IPS-11a (cell line): ENCODE results near the gene SECISBP2.
A peak's percentile ranks its signal among the peaks of the same experiment; 100 is the strongest.
"Not testable (repeated sequence)": the region's sequence is repeated elsewhere in the genome, so short reads cannot be mapped to it uniquely, and the experiment has no call there.

Experiments used
- H3K4me3 ChIP-seq: one replicate; pipeline ENCODE4 v1.5.1; 2013; ENCODE audit warnings: low read depth, low read length, control low read depth

Gene SECISBP2

DNA sequence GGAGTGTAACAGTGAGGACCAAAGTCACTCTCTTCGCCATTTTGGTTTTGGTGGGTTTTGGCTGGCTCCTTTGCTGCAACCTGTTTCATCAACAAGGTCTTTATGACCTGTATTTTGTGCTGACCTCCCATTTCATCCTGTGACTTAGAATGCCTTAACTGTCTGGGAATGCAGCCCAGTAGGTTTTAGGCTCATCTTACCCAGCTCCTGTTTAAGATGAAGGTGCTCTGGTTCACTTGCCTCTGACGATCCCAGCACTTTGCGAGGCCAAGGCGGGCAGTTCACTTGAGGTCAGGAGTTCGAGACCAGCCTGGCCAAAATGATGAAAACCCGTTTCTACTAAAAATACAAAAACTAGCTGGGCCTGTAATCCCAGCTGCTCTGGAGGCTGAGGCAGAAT is 9.1 kb upstream of the SECISBP2 start:
- H3K4me3 ChIP-seq: no peak overlapping the region

DNA sequence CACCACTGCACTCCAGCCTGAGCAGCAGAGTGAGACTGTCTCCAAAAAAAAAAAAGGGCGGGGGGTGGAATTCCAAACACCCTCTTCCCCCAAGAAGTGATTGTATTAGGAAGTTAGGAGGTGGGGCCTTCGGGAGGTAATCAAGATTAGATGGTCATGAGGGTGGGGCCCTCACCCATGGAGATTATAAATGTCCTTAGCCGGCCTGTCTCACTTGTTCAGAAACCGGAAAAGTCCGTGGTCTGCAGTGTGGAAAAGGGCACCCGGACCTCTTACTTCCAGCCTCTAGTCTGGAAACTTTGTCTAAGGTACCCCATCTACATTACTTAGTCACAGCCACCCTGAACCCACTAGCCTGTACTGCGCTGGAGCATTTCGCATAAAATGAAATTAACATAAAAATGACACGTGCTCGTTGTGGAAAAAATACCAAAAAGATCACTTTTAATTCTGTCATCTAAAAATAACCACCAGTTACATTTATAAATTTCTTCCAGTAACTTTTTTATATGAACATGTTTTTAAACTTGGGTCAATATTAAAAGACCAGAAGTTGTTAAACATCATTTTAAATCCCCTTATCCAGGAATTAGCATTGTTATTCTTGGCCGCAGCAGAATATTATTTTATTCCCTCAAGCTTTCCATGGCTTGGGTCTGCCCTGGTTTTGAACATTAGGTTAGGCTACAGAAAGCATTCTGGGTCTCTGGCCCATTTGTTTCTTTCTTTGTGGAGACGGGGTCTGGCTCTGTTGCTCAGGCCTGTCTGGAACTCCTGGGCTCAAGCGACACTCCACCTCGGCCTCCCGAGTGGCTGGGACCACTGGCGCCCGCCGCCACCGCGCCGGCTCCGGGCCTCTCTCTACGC is 8.5 kb upstream of the SECISBP2 start:
- peak overlapping the region; percentile 82 for H3K4me3 ChIP-seq

DNA sequence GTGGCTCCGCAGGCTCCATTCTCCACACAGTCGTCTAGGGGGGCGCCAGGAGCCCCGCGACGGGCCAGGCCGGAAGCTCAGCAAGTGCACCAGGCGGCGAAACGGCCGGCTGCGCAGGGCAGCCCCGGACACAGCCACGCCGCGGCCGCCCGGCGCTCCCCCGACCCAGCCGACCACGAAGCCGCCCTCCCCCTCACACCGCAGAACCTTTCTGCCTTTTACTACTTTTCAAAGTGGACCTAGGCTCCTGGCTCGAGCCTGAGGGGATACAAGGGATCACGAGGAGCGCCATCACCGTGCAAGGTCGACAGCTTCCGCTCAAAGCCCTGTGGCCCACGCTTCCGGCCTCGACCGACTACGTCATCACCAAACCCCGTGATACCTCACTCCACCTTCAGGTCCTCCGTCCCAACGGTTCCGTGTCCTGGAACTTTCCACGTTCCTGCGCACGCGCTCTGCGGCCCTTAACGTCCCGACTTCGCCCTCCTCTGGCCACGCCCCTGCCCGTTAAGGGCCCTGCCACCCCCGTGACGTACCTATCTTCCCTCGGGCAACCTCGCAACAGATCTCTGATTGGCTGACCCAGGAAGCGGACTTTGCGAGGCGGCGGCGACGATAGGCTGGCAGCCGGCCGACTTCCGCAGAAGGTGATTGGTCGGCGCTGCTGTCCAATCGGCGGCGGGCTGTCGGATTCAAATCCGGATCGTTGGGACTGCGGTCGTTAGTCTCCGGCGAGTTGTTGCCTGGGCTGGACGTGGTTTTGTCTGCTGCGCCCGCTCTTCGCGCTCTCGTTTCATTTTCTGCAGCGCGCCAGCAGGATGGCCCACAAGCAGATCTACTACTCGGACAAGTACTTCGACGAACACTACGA is 7.6 kb upstream of the SECISBP2 start, which contains the start of gene CKS2:
Gene CKS2, plus strand, starts transcription at position 721 of the 871 bp plus-strand sequence. Its CDS starts 98 bp downstream, at position 819.
- peak within 1 kb of the TSS; percentile 82 for H3K4me3 ChIP-seq

- H3K4me3 ChIP-seq: peak overlapping the region; percentile 74
Observed at GRCh38 chr9:89311346-89312221, 6.7 kb upstream of the SECISBP2 start.

DNA sequence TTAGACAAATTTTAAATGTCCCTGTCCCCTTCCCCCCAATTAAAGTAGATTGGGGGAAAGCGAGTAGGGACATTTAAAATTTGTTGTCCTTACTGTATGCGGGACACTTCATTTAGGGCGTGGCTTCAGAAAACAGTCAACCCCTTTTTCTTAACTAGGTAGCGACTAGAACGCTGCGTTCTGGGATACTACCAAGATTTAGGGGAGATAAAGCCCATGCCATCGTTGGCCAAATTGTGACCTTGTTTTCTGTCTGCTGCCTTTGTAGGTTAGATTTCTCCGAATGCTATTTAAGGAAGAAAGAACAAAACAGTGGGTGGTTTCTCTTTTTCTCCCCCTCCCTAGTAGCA is 6.1 kb upstream of the SECISBP2 start:
- peak overlapping the region; percentile 74 for H3K4me3 ChIP-seq

DNA sequence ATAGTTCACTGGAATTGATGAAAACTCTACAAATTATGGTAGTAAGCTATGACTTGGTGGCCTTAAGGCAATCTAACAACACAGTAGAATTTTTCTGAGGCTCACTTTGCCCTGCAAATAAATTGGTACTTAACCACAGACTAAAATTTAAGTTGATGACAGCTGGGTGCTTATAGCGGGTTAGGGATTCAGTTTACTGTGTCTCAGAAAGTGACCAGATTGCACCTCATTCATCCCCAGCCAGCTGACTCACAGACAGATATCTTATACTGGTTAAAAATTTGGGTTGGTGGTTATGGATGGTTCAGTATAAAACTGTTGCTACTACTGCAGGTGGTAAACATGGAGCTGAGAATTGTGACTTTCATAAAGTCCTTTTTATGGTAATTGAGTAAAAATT is 4.5 kb upstream of the SECISBP2 start:
- no peak overlapping the region for H3K4me3 ChIP-seq

DNA sequence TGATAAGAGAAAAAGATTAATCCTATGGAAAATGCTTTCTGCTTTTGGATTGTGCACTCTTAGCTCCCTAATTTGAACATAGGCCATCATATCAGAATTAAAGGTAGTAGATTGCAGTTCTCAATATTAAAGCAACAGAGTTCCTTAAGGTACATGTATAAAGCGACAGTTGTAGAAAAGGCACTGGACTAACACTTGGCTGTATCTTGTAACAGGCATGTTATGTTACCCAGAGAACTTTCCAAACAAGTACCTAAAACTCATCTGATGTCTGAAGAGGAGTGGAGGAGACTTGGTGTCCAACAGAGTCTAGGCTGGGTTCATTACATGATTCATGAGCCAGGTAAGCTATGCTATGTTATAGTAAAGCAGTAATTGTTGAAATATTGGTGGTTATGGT is 3.3 kb upstream of the SECISBP2 start:
- H3K4me3 ChIP-seq: no peak overlapping the region

- H3K4me3 ChIP-seq: no peak overlapping the region
Observed at GRCh38 chr9:89315482-89315881, 2.8 kb upstream of the SECISBP2 start.

DNA sequence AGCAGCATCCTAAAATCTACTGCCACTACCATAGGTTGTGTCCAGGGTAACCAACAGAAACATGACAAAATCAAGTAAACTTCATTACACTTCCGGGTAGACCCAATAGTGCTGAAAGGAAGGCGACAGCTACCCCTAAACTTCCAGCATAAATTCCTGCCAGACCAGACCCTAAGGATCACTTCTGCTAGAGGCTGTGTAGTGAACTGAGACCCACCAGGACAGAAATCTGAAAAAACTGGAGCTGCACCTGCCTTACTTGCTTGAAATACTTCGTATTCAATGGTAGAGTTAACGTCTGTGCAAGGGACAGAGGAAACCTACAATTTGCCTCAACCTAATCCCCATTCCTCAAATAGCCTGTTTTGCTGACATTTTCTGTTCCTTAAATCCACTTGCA is 1.0 kb upstream of the SECISBP2 start:
- peak overlapping the region; percentile 55 for H3K4me3 ChIP-seq

DNA sequence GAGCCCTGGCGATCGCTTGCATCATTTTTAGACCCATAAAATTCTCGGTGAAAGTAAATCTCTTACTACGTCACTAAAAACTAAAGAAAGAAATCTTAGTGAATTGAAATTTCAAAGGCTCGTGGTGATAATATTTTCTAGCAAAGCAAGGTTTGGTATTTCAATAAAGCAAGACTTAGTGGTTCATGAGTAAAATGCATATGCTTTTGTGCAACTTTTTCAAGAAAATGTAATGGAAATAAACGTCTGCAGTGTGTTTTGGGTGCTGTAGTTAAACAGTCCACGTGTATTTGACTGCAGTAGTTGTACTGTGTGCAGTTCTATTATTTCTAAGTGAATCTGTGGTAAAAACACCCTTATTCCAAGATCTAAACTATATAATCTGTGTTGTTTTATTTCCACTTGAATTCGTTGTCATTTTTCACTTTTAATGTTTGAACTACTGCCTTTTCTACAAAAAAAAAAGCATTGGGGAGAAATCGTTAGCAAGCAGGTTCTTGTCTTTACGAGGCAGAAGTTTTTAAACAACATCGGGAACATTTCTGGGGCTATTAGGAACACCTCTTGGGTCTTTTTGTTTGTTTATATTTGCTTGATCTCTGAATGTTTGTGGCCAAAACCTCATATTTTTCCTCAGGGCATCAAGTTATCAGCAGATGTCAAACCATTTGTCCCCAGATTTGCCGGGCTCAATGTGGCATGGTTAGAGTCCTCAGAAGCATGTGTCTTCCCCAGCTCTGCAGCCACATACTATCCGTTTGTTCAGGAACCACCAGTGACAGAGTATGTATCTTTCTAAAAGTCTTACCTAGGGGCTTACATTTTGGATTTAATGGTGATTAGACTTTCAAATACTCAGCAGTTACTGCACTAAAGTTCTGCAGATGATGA is 960 bp downstream of the SECISBP2 start:
- peak overlapping the region; percentile 55 for H3K4me3 ChIP-seq

- no peak overlapping the region for H3K4me3 ChIP-seq
Observed at GRCh38 chr9:89323390-89323789, 5.1 kb downstream of the SECISBP2 start.

GRCh38 chr9:89325733-89326132 is 7.4 kb downstream of the SECISBP2 start:
- no peak overlapping the region for H3K4me3 ChIP-seq

GRCh38 chr9:89328064-89328463 is 9.8 kb downstream of the SECISBP2 start:
- no peak overlapping the region for H3K4me3 ChIP-seq

DNA sequence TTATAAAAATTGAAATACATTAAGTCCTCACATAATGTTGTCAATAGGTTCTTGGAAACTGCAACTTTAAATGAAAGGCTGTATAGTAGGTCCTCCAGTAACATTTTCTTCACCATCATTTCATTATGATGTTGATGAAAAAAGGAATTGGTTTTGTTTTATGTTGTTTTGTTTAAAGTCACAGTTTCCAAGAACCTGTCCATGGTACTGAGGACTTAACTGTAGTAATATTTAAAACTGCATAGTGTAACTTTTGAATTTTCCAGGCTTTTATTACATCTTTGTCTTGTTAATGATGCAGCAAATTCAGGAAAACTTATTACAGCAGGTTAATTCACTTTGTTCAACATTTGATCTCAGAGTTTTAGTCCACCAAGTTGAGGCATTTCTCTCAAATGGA is 11.6 kb downstream of the SECISBP2 start:
- no peak overlapping the region for H3K4me3 ChIP-seq

DNA sequence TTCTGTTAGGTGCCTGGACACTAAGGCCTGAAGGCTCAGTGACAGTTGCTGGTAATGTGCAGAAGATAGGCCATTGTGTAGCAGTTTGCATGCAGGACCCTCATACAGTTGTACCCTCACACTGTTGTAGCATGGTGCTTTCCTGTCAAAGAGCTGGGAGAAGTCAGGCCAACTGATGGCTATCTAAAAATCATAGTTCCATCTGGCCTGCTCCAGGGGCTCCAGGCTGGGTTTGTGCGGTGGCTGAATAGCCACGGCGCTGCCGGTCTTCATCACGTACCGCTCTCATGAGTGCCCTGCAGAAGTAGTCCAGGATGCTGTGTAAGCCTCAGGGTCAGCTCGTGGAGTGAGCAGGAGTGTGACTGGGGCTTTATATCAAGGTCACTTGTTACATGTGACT is 12.2 kb downstream of the SECISBP2 start:
- no peak overlapping the region for H3K4me3 ChIP-seq

- H3K4me3 ChIP-seq: no peak overlapping the region
Observed at GRCh38 chr9:89339807-89340206, 21.5 kb downstream of the SECISBP2 start.

DNA sequence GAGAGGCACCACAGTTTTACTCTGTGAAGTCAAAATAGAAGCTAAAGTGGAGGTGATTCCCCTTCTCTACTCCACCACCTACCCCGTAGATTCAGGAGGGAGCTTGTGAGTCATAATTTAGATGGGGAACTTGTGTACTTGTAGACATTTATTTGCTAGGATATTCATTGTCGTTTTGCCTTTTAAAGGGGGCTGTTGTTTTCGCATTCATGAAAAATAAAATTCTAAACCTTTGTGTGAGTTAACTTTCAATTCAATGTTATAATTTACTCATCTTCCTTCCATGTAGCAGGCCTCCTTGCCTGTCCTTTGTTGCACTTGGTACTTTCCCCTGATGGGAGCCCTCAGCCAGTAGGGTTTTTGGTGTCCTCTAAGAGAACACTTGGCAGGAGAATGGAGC is 22.0 kb downstream of the SECISBP2 start:
- H3K4me3 ChIP-seq: no peak overlapping the region

DNA sequence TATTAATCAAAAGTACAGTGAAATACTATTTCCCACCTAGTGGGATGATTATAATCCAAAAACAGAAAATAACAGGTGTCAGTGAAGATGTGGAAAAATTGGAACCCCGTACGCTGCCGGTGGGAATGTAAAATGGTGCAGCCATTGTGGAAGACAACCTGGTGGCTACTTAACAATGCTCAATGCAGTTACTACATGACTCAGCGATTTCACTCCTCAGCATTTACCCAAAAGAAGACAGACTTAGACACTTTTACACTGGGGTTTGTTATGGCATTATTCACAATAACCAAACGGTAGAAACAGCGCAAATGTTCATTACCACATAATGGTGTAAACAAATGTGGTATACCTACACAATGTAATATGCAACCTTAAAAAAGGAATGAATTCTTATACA is 23.9 kb downstream of the SECISBP2 start:
- H3K4me3 ChIP-seq: no peak overlapping the region

- H3K4me3 ChIP-seq: no peak overlapping the region
Observed at GRCh38 chr9:89342948-89343347, 24.6 kb downstream of the SECISBP2 start.

- H3K4me3 ChIP-seq: not testable (repeated sequence)
Observed at GRCh38 chr9:89343812-89344211, 25.5 kb downstream of the SECISBP2 start.
